Measurements from ENCODE around the gene ADGRL3. TPM values are rescaled to one million over a fixed set of nuclear protein-coding genes. Genes with fewer than 3 reads are reported as not detected.

The ADGRL3 gene
- total and polyA plus RNA-seq, 4 donors, result 0.07 to 1.7 (median 0.82) TPM

- DNase-seq (ENCODE audit: low spot score), result no peak
- Histone ChIP-seq H3K36me3 (ENCODE audit: control insufficient read depth in 4 of 4, insufficient read depth in 3 of 4, low read depth in 1 of 4, low read length in 3 of 4) (no peaks in the 10 kb centered on the region), H3K4me1 (ENCODE audit: control insufficient read depth in 4 of 4, insufficient read depth in 4 of 4, low read length in 3 of 4) (no peaks in the 10 kb centered on the region), H3K27ac (ENCODE audit: low read depth in 1 of 2, low read length in 2 of 2) (no peak overlapping the region), H3K9me3 (ENCODE audit: control insufficient read depth in 4 of 4, low read length in 3 of 4) (no peaks in the 10 kb centered on the region), H3K9ac (ENCODE audit: low read depth in 1 of 2, low read length in 2 of 2) (no peak overlapping the region), H3K4me3 (ENCODE audit: low read depth in 1 of 3, low read length in 3 of 3) (no peak overlapping the region), H3K27me3 (ENCODE audit: control insufficient read depth in 4 of 4, insufficient read depth in 4 of 4, low read length in 3 of 4) (no peaks in the 10 kb centered on the region)
- 97% methylated on average over 2 of the region's 2 CpGs for WGBS
- no peak for TF ChIP-seq TAF1 (conservative IDR thresholded peaks at IDR 0.05)
Observed at GRCh38 chr4:61549336-61549735, 349.2 kb downstream of the ADGRL3 start.

DNA sequence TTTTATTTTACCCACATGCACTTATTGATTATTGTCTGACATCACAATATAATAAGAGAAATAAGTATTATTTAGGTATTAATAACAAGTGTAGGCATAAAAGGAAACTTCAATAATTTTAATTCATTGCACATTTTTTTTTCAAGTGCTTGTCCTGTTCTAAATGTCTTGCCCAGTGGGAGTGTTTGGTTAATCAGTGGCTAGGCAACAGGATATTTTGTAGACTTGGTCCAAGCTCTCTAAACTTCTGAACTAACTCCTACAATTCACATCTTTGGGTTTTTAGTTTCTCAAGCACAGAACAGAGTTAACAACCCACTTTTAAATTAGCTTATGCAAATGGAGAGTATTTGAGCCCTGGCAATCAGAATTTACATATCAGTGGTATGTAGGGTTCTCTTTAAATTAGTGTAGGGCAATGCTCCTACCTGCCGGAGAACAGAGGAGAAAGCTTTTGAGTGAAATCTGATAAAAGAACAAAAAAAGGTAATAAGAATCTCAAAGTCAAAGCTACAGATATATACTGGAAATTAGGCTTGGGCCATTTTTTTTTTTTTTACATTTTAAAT lies 353.5 kb downstream of the ADGRL3 start:
- TF ChIP-seq, protein P1, sequence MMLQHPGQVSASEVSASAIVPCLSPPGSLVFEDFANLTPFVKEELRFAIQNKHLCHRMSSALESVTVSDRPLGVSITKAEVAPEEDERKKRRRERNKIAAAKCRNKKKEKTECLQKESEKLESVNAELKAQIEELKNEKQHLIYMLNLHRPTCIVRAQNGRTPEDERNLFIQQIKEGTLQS (IDR thresholded peaks at IDR 0.05), result no peak
- TF ChIP-seq RAD21 (IDR thresholded peaks at IDR 0.05), result no peak
- TF ChIP-seq JUND (IDR thresholded peaks at IDR 0.05), result no peak
- TF ChIP-seq FOXA2 (IDR thresholded peaks at IDR 0.05), result no peak
- Histone ChIP-seq H3K9me3 (ENCODE audit: control insufficient read depth in 4 of 4, low read length in 3 of 4) (no peaks in the 10 kb centered on the region), H3K4me3 (ENCODE audit: low read depth in 1 of 3, low read length in 3 of 3) (no peak overlapping the region)

DNA sequence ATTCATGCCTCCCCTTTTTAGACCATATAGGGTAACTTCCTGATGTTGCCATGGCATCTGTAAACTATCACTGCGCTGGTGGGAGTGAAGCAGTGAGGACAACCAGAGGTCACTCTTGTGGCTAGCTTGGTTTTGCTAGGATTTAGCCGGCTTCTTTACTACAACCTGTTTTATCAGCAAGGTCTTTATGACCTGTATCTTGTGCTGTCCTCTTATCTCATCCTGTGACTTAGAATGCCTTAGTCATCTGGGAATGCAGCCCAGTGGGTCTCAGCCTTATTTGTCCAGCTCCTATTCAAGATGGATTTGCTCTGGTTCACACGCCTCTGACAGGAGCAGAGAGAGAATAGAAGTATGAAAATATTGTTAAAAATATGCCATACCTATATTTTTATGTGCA lies 355.7 kb downstream of the ADGRL3 start:
- TF ChIP-seq SP1 (IDR thresholded peaks at IDR 0.05) (no peak), RXRA (IDR thresholded peaks at IDR 0.05) (no peak), HNF4A (conservative IDR thresholded peaks at IDR 0.05) (no peak), FOXA2 (IDR thresholded peaks at IDR 0.05) (no peak), FOXA1 (IDR thresholded peaks at IDR 0.05) (no peak), JUND (IDR thresholded peaks at IDR 0.05) (no peak)
- no peak overlapping the region for H3K27ac ChIP-seq (ENCODE audit: low read depth in 1 of 2, low read length in 2 of 2)
- H3K4me3 ChIP-seq (ENCODE audit: low read depth in 1 of 3, low read length in 3 of 3), result no peak overlapping the region
- no peaks in the 10 kb centered on the region for H3K4me1 ChIP-seq (ENCODE audit: control insufficient read depth in 4 of 4, insufficient read depth in 4 of 4, low read length in 3 of 4)
- H3K36me3 ChIP-seq (ENCODE audit: control insufficient read depth in 4 of 4, insufficient read depth in 3 of 4, low read depth in 1 of 4, low read length in 3 of 4), result no peaks in the 10 kb centered on the region
- H3K9me3 ChIP-seq (ENCODE audit: control insufficient read depth in 4 of 4, low read length in 3 of 4), result no peaks in the 10 kb centered on the region
- WGBS, result 54% methylated on average over 3 of the region's 3 CpGs
- H3K9ac ChIP-seq (ENCODE audit: low read depth in 1 of 2, low read length in 2 of 2), result no peak overlapping the region
- no peak for DNase-seq (ENCODE audit: low spot score)
- no peaks in the 10 kb centered on the region for H3K27me3 ChIP-seq (ENCODE audit: control insufficient read depth in 4 of 4, insufficient read depth in 4 of 4, low read length in 3 of 4)

More for the DNA sequence above, 353.5 kb downstream of the ADGRL3 start:
- 86% methylated on average over 1 of the region's 1 CpG for WGBS
- Histone ChIP-seq H3K9ac (ENCODE audit: low read depth in 1 of 2, low read length in 2 of 2) (no peak overlapping the region), H3K27ac (ENCODE audit: low read depth in 1 of 2, low read length in 2 of 2) (no peak overlapping the region), H3K27me3 (ENCODE audit: control insufficient read depth in 4 of 4, insufficient read depth in 4 of 4, low read length in 3 of 4) (no peaks in the 10 kb centered on the region), H3K4me1 (ENCODE audit: control insufficient read depth in 4 of 4, insufficient read depth in 4 of 4, low read length in 3 of 4) (no peaks in the 10 kb centered on the region), H3K36me3 (ENCODE audit: control insufficient read depth in 4 of 4, insufficient read depth in 3 of 4, low read depth in 1 of 4, low read length in 3 of 4) (no peaks in the 10 kb centered on the region)
- no peak for DNase-seq (ENCODE audit: low spot score)

DNA sequence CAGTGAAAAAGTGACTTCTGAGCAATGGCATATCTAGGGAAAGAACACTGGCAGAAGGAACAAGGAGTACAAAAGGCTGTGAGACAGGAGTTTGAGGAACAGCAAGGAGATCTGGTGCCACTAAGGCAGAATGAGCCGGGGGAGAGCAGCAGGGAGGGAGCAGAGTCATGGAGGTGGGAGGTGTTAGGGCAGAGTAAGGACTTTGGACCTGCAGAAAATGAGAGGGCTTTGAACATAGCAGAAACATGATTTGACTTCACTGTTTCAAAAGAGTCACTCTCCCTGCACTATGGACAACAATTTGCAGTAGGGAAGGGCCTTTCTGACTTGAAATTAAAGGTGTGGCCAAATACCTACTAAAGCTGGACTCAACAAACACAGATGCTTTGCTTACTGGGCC lies 356.2 kb downstream of the ADGRL3 start:
- no peak overlapping the region for H3K4me3 ChIP-seq (ENCODE audit: low read depth in 1 of 3, low read length in 3 of 3)
- no peak overlapping the region for H3K27ac ChIP-seq (ENCODE audit: low read depth in 1 of 2, low read length in 2 of 2)
- no peaks in the 10 kb centered on the region for H3K36me3 ChIP-seq (ENCODE audit: control insufficient read depth in 4 of 4, insufficient read depth in 3 of 4, low read depth in 1 of 4, low read length in 3 of 4)
- H3K27me3 ChIP-seq (ENCODE audit: control insufficient read depth in 4 of 4, insufficient read depth in 4 of 4, low read length in 3 of 4), result no peaks in the 10 kb centered on the region
- H3K9ac ChIP-seq (ENCODE audit: low read depth in 1 of 2, low read length in 2 of 2), result no peak overlapping the region
- H3K9me3 ChIP-seq (ENCODE audit: control insufficient read depth in 4 of 4, low read length in 3 of 4), result no peaks in the 10 kb centered on the region
- no peak for DNase-seq (ENCODE audit: low spot score)
- WGBS, result 33% methylated on average over 1 of the region's 1 CpG
- no peaks in the 10 kb centered on the region for H3K4me1 ChIP-seq (ENCODE audit: control insufficient read depth in 4 of 4, insufficient read depth in 4 of 4, low read length in 3 of 4)
- TF ChIP-seq YY1 (IDR thresholded peaks at IDR 0.05), result no peak
- TF ChIP-seq, protein P2, sequence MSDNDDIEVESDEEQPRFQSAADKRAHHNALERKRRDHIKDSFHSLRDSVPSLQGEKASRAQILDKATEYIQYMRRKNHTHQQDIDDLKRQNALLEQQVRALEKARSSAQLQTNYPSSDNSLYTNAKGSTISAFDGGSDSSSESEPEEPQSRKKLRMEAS (IDR thresholded peaks at IDR 0.05), result no peak
- no peak for TF ChIP-seq HNF4G (IDR thresholded peaks at IDR 0.05)
- no peak for TF ChIP-seq ZBTB33 (IDR thresholded peaks at IDR 0.05)
- TF ChIP-seq RXRA (IDR thresholded peaks at IDR 0.05), result no peak
- TF ChIP-seq SP1 (IDR thresholded peaks at IDR 0.05), result no peak
- TF ChIP-seq EGR1 (IDR thresholded peaks at IDR 0.05; ENCODE audit: low read depth in 2 of 2), result no peak
- TF ChIP-seq, protein P3, sequence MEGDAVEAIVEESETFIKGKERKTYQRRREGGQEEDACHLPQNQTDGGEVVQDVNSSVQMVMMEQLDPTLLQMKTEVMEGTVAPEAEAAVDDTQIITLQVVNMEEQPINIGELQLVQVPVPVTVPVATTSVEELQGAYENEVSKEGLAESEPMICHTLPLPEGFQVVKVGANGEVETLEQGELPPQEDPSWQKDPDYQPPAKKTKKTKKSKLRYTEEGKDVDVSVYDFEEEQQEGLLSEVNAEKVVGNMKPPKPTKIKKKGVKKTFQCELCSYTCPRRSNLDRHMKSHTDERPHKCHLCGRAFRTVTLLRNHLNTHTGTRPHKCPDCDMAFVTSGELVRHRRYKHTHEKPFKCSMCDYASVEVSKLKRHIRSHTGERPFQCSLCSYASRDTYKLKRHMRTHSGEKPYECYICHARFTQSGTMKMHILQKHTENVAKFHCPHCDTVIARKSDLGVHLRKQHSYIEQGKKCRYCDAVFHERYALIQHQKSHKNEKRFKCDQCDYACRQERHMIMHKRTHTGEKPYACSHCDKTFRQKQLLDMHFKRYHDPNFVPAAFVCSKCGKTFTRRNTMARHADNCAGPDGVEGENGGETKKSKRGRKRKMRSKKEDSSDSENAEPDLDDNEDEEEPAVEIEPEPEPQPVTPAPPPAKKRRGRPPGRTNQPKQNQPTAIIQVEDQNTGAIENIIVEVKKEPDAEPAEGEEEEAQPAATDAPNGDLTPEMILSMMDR (IDR thresholded peaks at IDR 0.05; ENCODE audit: low read depth, low read length, missing input control), result no peak
- TF ChIP-seq, protein P4, sequence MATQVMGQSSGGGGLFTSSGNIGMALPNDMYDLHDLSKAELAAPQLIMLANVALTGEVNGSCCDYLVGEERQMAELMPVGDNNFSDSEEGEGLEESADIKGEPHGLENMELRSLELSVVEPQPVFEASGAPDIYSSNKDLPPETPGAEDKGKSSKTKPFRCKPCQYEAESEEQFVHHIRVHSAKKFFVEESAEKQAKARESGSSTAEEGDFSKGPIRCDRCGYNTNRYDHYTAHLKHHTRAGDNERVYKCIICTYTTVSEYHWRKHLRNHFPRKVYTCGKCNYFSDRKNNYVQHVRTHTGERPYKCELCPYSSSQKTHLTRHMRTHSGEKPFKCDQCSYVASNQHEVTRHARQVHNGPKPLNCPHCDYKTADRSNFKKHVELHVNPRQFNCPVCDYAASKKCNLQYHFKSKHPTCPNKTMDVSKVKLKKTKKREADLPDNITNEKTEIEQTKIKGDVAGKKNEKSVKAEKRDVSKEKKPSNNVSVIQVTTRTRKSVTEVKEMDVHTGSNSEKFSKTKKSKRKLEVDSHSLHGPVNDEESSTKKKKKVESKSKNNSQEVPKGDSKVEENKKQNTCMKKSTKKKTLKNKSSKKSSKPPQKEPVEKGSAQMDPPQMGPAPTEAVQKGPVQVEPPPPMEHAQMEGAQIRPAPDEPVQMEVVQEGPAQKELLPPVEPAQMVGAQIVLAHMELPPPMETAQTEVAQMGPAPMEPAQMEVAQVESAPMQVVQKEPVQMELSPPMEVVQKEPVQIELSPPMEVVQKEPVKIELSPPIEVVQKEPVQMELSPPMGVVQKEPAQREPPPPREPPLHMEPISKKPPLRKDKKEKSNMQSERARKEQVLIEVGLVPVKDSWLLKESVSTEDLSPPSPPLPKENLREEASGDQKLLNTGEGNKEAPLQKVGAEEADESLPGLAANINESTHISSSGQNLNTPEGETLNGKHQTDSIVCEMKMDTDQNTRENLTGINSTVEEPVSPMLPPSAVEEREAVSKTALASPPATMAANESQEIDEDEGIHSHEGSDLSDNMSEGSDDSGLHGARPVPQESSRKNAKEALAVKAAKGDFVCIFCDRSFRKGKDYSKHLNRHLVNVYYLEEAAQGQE (IDR thresholded peaks at IDR 0.05), result no peak
- no peak for TF ChIP-seq RAD21 (IDR thresholded peaks at IDR 0.05)
- no peak for TF ChIP-seq TAF1 (conservative IDR thresholded peaks at IDR 0.05)
- TF ChIP-seq, protein P1 (IDR thresholded peaks at IDR 0.05), result no peak
- TF ChIP-seq FOXA1 (IDR thresholded peaks at IDR 0.05), result no peak

Measured in liver (tissue), 9 donors.